Mucosa of descending colon (tissue), 3 donors: Measurements from ENCODE around the gene ZNF555. TPM values are rescaled to one million over a fixed set of nuclear protein-coding genes. Genes with fewer than 3 reads are reported as not detected.
"Not testable (repeated sequence)": the region's sequence is repeated elsewhere in the genome, so short reads cannot be mapped to it uniquely, and the experiment has no call there.

Experiments
- ATAC-seq: fragments of 200-7000 bp; cut with Tn5 transposase; one replicate; pipeline ENCODE4 v1.9.1; 2020; ENCODE audit warnings: mild to moderate bottlenecking, moderate library complexity
- DNase-seq, 3 donors: peaks; one replicate each; pipeline ENCODE4 v3.0.0-alpha.2; 2020
- H3K36me3 ChIP-seq: fragments of 200-600 bp; one replicate; pipeline ENCODE4 v1.8.0; 2021; ENCODE audit warnings: low read depth, mild to moderate bottlenecking
- H3K4me1 ChIP-seq: fragments of 200-600 bp; one replicate; pipeline ENCODE4 v1.8.0; 2021; ENCODE audit warnings: low read depth, mild to moderate bottlenecking
- H3K4me3 ChIP-seq: fragments of 200-600 bp; one replicate; pipeline ENCODE4 v1.8.0; 2021; ENCODE audit warnings: mild to moderate bottlenecking
- H3K9me3 ChIP-seq: fragments of 200-600 bp; one replicate; pipeline ENCODE4 v1.8.0; 2021; ENCODE audit warnings: mild to moderate bottlenecking
- CTCF ChIP-seq: fragments of 200-600 bp; IDR thresholded peaks from one replicate; pipeline ENCODE4 v1.8.0; 2022; ENCODE audit warnings: antibody characterized with exemption, mild to moderate bottlenecking
- intact Hi-C, 2 donors: fragments of 100-400 bp; cut with DNase I in 1 of 2; cut with micrococcal nuclease in 1 of 2; formaldehyde crosslinking; loops; one replicate each; pipeline versions ENCODE4 v1.11.0 to v1.11.1; 2022; cut with DNase I, micrococcal nuclease
- total RNA-seq, 3 donors: library from RNA; stranded (reverse); fragmentation: NEBNext Ultra II Directional in 2 of 3; extraction: Animal tissue kit (Norgen Biotek cat#: 25700) in 2 of 3; gene quantifications; one replicate each; pipeline versions ENCODE4 v1.2.1 to v1.2.4, GENCODE V29; 2021 to 2023
- donor health status: DM: no; HTN: no; CAD: no; lungs with moderate emphysema.
- donor health status: DM: no; HTN: no; CAD: no.
- donor health status: DM: no; HTN: yes; CAD: no.

The ZNF555 gene
- total RNA-seq, 3 donors from 2014 or later = 3.0 to 8.4 (median 4.8) TPM

- intact Hi-C loops = loop anchor here (5.0 to 10.0 kb wide), 2 partner anchors 217 to 225 kb away; no protein-coding TSS in a partner anchor
- DNase-seq = no peak
- Histone ChIP-seq H3K9me3 (no peaks in the 10 kb centered on the region), H3K4me1 (no peaks in the 10 kb centered on the region), H3K4me3 (no peak overlapping the region), H3K36me3 (no peaks in the 10 kb centered on the region)
- no peak for TF ChIP-seq CTCF
- ATAC-seq = no peak
Measured at GRCh38 chr19:2869618-2870017, 28.3 kb downstream of the ZNF555 start.

- H3K9me3 ChIP-seq = peaks cover 15% of the 10 kb centered on the region
- H3K36me3 ChIP-seq, H3K4me3 ChIP-seq, H3K4me1 ChIP-seq, ATAC-seq: not testable (repeated sequence)
- intact Hi-C loops = loop anchor here (5.0 to 10.0 kb wide), 2 partner anchors 220 to 227 kb away; no protein-coding TSS in a partner anchor
- DNase-seq = peak in 1 of 3 donors; percentile 9
- peak; percentile 13 for TF ChIP-seq CTCF
Measured at GRCh38 chr19:2872175-2872574, 30.9 kb downstream of the ZNF555 start.

DNA sequence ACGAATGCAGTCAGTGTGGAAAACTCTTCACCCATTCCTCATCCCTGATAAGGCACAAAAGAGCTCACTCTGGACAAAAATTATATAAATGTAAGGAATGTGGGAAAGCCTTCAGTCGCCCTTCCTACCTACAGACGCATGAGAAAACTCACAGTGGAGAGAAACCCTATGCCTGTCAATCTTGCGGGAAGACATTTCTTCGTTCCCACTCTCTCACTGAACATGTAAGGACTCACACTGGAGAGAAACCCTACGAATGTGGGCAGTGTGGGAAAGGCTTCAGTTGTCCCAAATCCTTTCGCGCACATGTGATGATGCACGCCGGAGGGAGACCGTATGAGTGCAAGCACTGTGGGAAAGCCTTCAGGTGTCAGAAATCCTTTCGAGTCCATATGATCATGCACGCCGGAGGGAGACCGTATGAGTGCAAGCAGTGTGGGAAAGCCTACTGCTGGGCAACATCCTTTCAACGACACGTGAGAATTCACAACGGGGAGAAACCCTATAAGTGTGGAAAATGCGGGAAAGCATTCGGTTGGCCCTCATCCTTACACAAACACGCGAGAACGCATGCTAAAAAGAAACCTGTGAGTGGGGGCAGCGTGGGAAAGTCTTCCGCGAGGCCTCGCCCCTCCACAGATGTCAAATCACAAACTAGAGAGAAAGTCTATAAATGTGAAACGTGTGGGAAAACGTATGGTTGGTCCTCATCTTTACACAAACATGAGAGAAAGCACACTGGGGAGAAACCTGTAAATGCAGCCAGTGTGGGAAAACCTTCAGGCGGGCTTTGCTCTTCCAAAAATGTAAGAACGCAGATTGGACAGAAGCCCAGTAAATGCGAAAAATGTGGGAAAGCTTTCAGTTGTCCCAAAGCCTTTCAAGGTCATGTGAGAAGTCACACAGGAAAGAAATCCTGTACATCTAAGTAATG is 36.4 kb downstream of the ZNF555 start:
- DNase-seq (no peak), ATAC-seq (no peak)
- no peaks in the 10 kb centered on the region for H3K36me3 ChIP-seq
- no peak for TF ChIP-seq CTCF
- no peak overlapping the region for H3K4me3 ChIP-seq
- peaks cover 35% of the 10 kb centered on the region for H3K9me3 ChIP-seq
- H3K4me1 ChIP-seq = no peaks in the 10 kb centered on the region
- intact Hi-C loops = loop anchor here in 1 of 2 donors (10.0 kb wide), 1 partner anchor 233 kb away; no protein-coding TSS in a partner anchor

DNA sequence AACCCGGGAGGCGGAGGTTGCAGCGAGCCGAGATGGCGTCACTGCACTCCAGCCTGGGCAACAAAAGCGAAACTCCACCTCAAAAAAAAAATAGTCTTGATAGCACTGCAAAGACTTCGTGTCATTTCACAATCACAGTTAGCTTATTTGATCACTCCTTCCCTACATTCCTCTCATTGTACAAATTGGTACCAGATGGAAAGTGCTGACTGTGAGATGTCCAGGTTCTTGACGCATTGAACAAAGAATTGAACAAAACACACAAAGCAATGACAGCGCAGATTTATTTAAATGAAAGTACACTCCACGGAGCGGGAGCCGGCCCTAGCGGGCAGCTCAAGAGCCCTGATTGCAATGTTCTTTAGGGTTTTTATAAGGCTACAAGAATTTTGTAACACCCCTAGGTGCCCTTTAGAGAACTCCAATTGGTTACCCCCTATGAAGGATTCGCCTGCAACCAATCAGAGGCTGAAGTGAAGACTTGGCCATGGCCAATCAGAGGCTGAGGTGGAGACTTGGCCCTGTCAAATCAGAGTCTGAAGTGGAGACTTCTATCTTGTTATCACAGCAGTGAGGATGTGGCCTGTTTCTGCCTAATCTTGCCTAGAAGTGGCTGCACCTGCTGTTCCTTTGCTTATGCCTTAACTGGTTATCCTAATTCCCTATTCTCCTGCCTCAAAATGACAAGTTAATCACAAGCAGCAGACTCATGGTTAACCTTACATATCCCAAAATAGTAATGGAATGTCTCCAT is 42.6 kb downstream of the ZNF555 start:
- H3K9me3 ChIP-seq = peaks cover 3% of the 10 kb centered on the region
- no peaks in the 10 kb centered on the region for H3K36me3 ChIP-seq
- TF ChIP-seq CTCF = no peak
- H3K4me1 ChIP-seq = peaks cover 5% of the 10 kb centered on the region
- no peak overlapping the region for H3K4me3 ChIP-seq
- intact Hi-C loops = loop anchor here in 1 of 2 donors (10.0 kb wide), 1 partner anchor 281 kb away; no protein-coding TSS in a partner anchor
- DNase-seq = no peak
- no peak for ATAC-seq

DNA sequence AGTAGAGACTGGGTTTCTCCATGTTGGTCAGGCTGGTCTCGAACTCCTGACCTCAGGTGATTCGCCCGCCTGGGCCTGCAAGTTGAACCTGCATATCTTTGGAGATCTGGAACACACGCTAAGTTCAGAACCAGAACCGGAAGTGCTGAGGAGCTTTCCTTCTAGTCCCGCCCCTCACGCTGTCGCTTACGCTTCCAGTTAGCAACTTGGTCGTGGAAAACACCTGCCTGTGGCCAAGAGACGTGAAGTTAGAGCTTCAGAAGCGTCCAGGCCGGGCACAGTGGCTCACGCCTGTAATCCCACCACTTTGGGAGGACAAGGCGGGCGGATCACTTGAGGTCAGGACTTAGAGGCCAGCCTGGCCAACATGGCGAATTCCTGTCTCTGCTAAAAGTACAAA is 44.5 kb downstream of the ZNF555 start:
- intact Hi-C loops = loop anchor here in 1 of 2 donors (10.0 kb wide), 1 partner anchor 279 kb away; no protein-coding TSS in a partner anchor
- no peak overlapping the region for H3K4me3 ChIP-seq
- H3K36me3 ChIP-seq = no peaks in the 10 kb centered on the region
- H3K9me3 ChIP-seq = no peaks in the 10 kb centered on the region
- peaks cover 5% of the 10 kb centered on the region for H3K4me1 ChIP-seq
- ATAC-seq = no peak
- DNase-seq = no peak
- no peak for TF ChIP-seq CTCF
